NCI-H1048 (cell line): Measurements from ENCODE around the gene WWOX.
"Not testable (repeated sequence)": the region's sequence is repeated elsewhere in the genome, so short reads cannot be mapped to it uniquely, and the experiment has no call there.

Experiments used
- DNase-seq: peaks from one replicate; lab custom pipeline; 2025; lab: John Stamatoyannopoulos, UW

The WWOX gene

GRCh38 chr16:78660795-78661194 lies 561.3 kb downstream of the WWOX start:
- DNase-seq, result no peak

GRCh38 chr16:78663690-78664089 lies 564.2 kb downstream of the WWOX start:
- DNase-seq, result no peak

- DNase-seq, result no peak
Measured at GRCh38 chr16:78664811-78665772, 565.6 kb downstream of the WWOX start.

- no peak for DNase-seq
Measured at GRCh38 chr16:78666318-78666717, 566.9 kb downstream of the WWOX start.

DNA sequence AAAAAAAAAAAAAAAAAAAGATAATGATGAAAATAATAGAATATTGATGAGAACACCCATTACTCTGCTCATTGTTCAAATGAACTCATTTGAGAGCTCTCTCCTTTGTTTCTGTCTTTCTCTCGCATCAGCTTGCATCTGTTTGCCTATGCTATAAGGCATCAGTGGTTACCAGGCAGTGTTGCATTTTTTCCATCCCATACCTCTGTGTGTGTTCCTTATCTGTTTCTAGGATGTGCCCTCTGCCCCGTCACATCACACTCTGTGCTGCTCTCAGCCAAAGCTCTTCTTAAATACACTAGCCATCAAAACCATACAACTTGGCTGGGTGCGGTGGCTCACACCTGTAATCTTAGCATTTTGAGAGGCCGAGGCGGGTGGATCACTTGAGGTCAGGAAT lies 568.2 kb downstream of the WWOX start:
- no peak for DNase-seq

DNA sequence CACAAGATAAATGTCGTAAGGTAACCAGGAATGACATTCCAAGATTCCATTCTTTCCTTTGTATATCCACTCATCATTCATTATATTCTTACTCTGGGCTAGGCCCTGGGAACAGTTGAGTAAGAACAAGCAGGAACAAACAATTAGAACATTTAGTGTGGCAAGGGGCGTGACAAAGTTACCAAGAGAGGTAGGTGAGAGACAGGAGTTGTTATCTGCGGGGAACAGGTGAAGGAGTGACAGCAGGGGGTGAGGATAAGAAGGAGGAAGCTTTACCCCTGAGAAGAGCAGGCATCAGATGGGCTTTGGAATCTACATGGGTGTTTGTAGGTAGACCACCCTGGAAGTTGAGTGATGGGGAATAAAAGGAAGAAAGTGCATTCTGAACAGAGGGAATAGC lies 568.9 kb downstream of the WWOX start:
- DNase-seq, result no peak

DNA sequence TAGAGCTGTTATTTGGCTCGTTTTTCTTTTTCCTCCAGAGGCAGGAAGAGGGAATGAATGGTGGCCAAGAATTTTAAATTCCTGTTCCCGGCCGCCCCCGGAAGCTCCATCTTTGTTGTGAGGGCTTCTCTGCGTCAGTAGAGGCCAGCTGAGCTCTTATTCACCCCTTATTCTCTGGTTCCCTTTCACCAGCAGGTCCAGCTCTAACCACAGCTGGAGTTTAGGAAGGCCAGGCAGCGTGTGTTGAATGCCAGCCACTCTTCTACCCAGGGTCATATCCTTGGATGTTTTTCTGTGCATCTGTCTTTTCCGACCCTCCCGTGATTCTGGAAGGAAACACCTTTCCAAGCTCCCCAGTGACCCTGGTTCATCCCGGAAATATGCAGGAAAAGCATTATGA lies 570.5 kb downstream of the WWOX start:
- DNase-seq, result no peak

DNA sequence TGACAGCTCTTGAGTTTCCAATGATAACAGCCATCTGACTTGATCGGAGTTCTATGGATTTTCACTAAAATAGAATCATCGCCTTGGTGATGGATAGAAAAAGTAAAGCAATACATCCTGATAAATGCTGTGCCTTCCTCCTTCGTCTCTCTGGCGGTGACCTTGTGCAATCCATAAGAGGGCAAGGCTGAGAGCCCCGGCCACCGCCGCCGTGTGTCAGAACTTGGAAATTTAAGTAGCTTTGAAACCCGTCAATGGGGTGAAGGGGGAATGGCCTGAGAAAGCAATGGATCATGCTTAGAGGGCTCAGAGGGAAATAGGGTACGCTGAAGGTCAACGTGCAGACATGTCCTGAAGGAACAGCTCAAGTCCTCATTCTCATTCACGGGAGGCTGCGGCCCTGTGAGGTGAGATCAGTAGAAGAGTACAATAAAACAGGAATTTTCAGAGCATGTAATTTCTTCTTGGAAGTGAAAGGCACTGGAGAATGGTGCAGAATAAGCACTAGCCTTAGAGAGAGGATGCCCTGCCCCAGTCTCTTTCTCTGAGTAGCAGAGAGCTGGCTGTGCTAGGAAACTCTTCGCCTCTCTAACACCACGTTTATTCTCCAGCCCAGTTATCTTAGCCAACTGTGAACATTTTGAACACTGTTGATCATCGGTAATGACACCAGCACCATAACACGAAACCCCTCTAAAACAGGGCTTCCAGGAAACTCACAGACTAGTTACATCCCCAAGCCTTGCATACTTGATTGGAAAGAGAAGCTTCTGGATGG lies 573.5 kb downstream of the WWOX start:
- no peak for DNase-seq

DNA sequence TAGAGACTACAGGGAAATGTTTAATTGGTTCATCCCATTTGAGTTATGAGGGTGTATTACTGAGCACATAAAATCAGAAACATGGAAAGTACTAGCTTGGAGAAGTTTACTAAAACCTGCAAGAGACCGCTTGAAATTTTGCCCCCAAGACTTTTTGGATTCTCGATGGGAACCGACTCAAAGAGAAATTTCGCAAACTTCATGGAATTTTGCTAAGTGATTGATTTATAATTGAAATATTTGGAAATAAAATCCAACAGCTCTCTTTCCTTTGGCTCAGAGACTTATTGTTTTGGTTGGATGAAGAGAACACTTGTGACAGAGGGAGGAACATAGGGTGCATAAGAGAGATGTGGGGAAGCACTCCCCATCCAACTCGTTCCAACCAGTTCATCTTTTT lies 574.4 kb downstream of the WWOX start:
- DNase-seq, result no peak

- DNase-seq, result no peak
Measured at GRCh38 chr16:78675312-78675711, 575.9 kb downstream of the WWOX start.

GRCh38 chr16:78675951-78676792 lies 576.7 kb downstream of the WWOX start:
- no peak for DNase-seq

DNA sequence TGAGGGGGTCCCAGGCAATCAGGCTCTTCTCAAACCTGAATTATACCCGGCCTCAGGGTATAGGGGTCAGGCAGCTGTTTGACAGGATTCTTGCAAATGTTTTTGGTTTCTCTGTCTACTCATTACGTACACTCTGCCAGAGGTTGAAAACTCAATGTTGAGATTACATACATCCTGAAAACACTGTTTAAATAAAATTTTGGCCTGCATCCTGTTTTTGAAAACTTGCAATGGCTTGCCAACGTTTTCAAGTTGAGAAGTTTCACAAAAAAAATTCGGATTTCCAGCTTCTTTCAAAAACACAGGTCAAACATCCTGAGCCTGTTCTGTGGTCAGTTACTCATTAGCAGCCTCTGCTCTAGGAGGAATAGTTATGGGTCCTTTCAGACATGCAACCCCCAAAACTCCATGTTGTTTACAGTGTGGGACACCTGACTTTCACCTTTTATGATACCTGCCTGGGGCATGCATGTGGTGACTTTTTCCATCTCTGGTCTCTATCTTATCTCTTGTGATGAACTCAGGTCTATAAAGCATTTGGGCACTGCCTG lies 577.8 kb downstream of the WWOX start:
- DNase-seq, result no peak

DNA sequence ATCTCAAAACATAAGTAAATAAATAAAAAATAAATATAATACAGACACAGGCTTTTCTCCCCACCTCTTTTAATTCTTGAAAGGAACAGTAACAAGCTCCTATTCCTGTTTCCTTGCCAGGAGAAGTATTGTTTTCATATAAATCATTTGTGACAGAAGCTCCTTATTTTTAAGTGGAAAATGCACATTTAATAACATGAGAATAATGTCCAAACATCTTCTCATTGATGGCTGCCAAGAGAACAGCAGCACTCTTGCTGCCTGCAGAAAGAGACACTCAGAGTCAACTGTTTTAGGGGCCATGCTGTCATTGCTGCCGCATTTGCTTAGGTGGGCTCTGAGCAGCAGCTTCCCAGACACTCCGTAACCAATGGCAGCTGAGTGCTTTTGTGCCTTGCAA lies 580.1 kb downstream of the WWOX start:
- DNase-seq, result no peak

GRCh38 chr16:78681743-78682142 lies 582.3 kb downstream of the WWOX start:
- DNase-seq, result no peak

GRCh38 chr16:78684030-78684611 lies 584.7 kb downstream of the WWOX start:
- DNase-seq, result no peak

DNA sequence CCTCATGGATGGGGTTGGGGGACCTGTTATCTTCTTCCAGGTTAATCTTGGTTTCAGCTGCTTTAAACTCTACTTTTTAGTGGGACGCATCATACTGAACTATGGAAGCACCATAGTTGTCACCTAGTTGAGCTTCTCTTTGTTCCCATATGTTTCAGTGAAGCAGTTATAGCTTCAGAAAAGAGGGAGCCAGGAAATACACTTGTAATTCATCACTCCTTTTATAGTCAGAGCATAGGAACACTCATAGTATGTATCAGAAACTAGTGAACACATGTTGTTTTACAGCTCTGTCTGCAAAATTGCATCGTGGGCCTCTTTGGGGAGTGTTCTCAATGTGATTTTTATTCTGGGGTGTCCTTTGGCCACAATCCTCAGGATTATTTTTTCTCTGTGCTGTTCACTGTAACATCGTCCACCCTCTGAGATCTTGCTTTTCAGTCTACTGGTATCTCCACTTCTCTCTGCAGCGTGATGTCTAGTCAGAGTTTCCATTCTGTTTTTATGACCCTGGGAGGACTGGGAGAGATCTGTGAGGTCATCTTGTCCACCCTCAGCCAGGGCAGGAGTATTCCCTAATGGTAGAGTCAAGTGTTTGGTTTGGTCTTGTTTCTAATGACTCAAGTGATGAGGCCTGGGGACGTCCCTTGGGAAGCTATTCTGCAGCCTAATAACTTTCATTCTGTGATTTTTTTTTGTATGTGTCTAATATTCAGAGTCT lies 585.4 kb downstream of the WWOX start:
- no peak for DNase-seq

- DNase-seq, result no peak
Measured at GRCh38 chr16:78686601-78687000, 587.1 kb downstream of the WWOX start.

GRCh38 chr16:78689028-78689427 lies 589.6 kb downstream of the WWOX start:
- DNase-seq, result no peak

GRCh38 chr16:78689536-78689935 lies 590.1 kb downstream of the WWOX start:
- DNase-seq, result no peak

GRCh38 chr16:78690510-78690909 lies 591.1 kb downstream of the WWOX start:
- no peak for DNase-seq

DNA sequence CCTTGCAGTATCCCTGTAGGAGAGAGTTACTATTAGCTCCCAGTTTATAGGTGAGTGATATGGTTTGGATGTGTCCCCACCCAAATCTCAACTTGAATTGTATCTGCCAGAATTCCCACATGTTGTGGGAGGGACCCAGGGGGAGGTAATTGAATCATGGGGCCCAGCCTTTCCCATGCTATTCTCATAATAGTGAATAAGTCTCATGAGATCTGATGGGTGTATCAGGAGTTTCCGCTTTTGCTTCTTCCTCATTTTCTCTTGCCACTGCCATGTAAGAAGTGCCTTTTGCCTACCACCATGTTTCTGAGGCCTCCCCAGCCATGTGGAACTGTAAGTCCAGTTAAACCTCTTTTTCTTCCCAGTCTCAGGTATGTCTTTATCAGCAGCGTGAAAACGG lies 592.3 kb downstream of the WWOX start:
- DNase-seq, result not testable (repeated sequence)
